ENCODE measurements around the gene SPRN.
"Not testable (repeated sequence)": the region's sequence is repeated elsewhere in the genome, so short reads cannot be mapped to it uniquely, and the experiment has no call there.

The SPRN gene

GRCh38 chr10:133456041-133456951 is 31.9 kb upstream of the SPRN start:
- DNase-seq = no peak

GRCh38 chr10:133455611-133456031 is 31.2 kb upstream of the SPRN start:
- no peak for DNase-seq

GRCh38 chr10:133455196-133455595 is 30.8 kb upstream of the SPRN start:
- DNase-seq = no peak

- DNase-seq = no peak
These were observed 29.9 kb upstream of the SPRN start for GRCh38 chr10:133454204-133454893.

- DNase-seq = no peak
These were observed 29.2 kb upstream of the SPRN start, which contains the start of gene SCART1 for GRCh38 chr10:133453516-133454203. SCART1 (plus strand) TSS chr10:133453945; CDS start chr10:133453998, 53 bp downstream.

- no peak for DNase-seq
These were observed 28.0 kb upstream of the SPRN start for GRCh38 chr10:133452453-133452852.

- DNase-seq = no peak
These were observed 26.9 kb upstream of the SPRN start for GRCh38 chr10:133451346-133451745.

GRCh38 chr10:133448120-133448519 is 23.7 kb upstream of the SPRN start:
- no peak for DNase-seq

- no peak for DNase-seq
These were observed 22.6 kb upstream of the SPRN start for GRCh38 chr10:133446979-133447378.

- no peak for DNase-seq
These were observed 21.6 kb upstream of the SPRN start for GRCh38 chr10:133445751-133446708.

GRCh38 chr10:133445268-133445732 is 20.9 kb upstream of the SPRN start:
- no peak for DNase-seq

GRCh38 chr10:133444342-133445267 is 20.2 kb upstream of the SPRN start:
- no peak for DNase-seq

- peak; percentile 2 for DNase-seq
These were observed 18.8 kb upstream of the SPRN start for GRCh38 chr10:133442967-133443924.

- DNase-seq = peak; percentile 19
These were observed 18.0 kb upstream of the SPRN start for GRCh38 chr10:133442191-133442966.

- peak; percentile 2 for DNase-seq
These were observed 17.4 kb upstream of the SPRN start for GRCh38 chr10:133441780-133442179.

- not testable (repeated sequence) for DNase-seq
These were observed 16.9 kb upstream of the SPRN start for GRCh38 chr10:133441356-133441755.

- DNase-seq = no peak
These were observed 16.3 kb upstream of the SPRN start for GRCh38 chr10:133440633-133441285.

All from stimulated activated CD4-positive, alpha-beta T cell treated with anti-CD3 and anti-CD28 coated beads, Interleukin-4, amount 100 ng/mL, for 24 hours (primary cell).